HepG2 (cell line): ENCODE results near the gene VSIG2. TPM values are rescaled to one million over a fixed set of nuclear protein-coding genes. Genes with fewer than 3 reads are reported as not detected.

Source experiments
- DRAP1 ChIP-seq: IDR thresholded peaks from 2 replicates; pipeline ENCODE4 v1.6.1; 2016; ENCODE audit warnings: missing genetic modification reagents, missing compliant biosample characterization
- KLF6 ChIP-seq: IDR thresholded peaks from 2 replicates; pipeline ENCODE4 v1.8.0; 2016; ENCODE audit warnings: missing biosample characterization, missing genetic modification reagents
- MEIS2 ChIP-seq: sonication (generic); formaldehyde crosslinking; IDR thresholded peaks from 2 replicates; pipeline ENCODE4 v1.9.0; 2021; ENCODE audit warnings: mild to moderate bottlenecking, missing genetic modification reagents
- RFX1 ChIP-seq: fragments of 450-650 bp; IDR thresholded peaks from 2 replicates; pipeline ENCODE4 v1.6.1; 2017
- SMARCE1 ChIP-seq: fragments of 450-650 bp; IDR thresholded peaks from 2 replicates; pipeline ENCODE4 v1.6.1; 2017; ENCODE audit warnings: borderline replicate concordance
- SOX6 ChIP-seq, 2 experiments: fragments of 450-650 bp in 1 of 2; sonication (generic) in 1 of 2; formaldehyde crosslinking in 1 of 2; IDR thresholded peaks; 2 replicates each; pipeline versions ENCODE4 v1.4.0 to v1.6.1; 2017 to 2020; ENCODE audit warnings: antibody characterized with exemption in 1 of 2, mild to moderate bottlenecking in 1 of 2, missing genetic modification reagents in 1 of 2
- ZBTB40 ChIP-seq, 2 experiments: fragments of 450-650 bp in 1 of 2; sonication (generic) in 1 of 2; formaldehyde crosslinking in 1 of 2; IDR thresholded peaks; 2 replicates each; pipeline versions ENCODE4 v1.6.1 to v1.8.0; 2016 to 2022; ENCODE audit warnings: antibody characterized with exemption in 1 of 2, mild to moderate bottlenecking in 1 of 2, missing genetic modification reagents in 1 of 2
- ZFP37 ChIP-seq: sonication (generic); formaldehyde crosslinking; IDR thresholded peaks from 2 replicates; pipeline ENCODE4 v1.4.0; 2020; ENCODE audit warnings: missing genetic modification reagents, borderline replicate concordance
- ZNF124 ChIP-seq: sonication (generic); formaldehyde crosslinking; IDR thresholded peaks from 2 replicates; pipeline ENCODE4 v1.4.0; 2020; ENCODE audit warnings: missing genetic modification reagents
- ZNF256 ChIP-seq: sonication (generic); formaldehyde crosslinking; conservative IDR thresholded peaks from 2 replicates; pipeline ENCODE4 v1.4.0; 2020; ENCODE audit warnings: missing genetic modification reagents
- ZNF276 ChIP-seq: sonication (generic); formaldehyde crosslinking; IDR thresholded peaks from 2 replicates; pipeline ENCODE4 v1.4.0; 2020; ENCODE audit warnings: mild to moderate bottlenecking, low read depth, missing genetic modification reagents
- ZNF34 ChIP-seq: sonication (generic); formaldehyde crosslinking; IDR thresholded peaks from 2 replicates; pipeline ENCODE4 v1.4.0; 2020; ENCODE audit warnings: mild to moderate bottlenecking, missing genetic modification reagents, borderline replicate concordance
- ZNF598 ChIP-seq: sonication (generic); formaldehyde crosslinking; IDR thresholded peaks from 2 replicates; pipeline ENCODE4 v1.5.1; 2020; ENCODE audit warnings: mild to moderate bottlenecking, missing genetic modification reagents, borderline replicate concordance
- ZNF710 ChIP-seq: sonication (generic); formaldehyde crosslinking; IDR thresholded peaks from 2 replicates; pipeline ENCODE4 v1.5.0; 2020; ENCODE audit warnings: mild to moderate bottlenecking, missing genetic modification reagents, borderline replicate concordance
- ZNF788 ChIP-seq: sonication (generic); formaldehyde crosslinking; IDR thresholded peaks from 2 replicates; pipeline ENCODE4 v1.5.0; 2020; ENCODE audit warnings: mild to moderate bottlenecking, missing genetic modification reagents, borderline replicate concordance
- polyA plus RNA-seq, 8 experiments: library from polyadenylated mRNA; depleted of rRNA in 3 of 8; stranded (reverse) in 7 of 8; unstranded in 1 of 8; fragments of >200 nt; fragmentation: Illumina TruSeq in 4 of 8; extraction: Trizol in 4 of 8; gene quantifications; 2 replicates each; pipeline versions ENCODE4 v1.2.1 to v1.2.3, GENCODE V29; 2011 to 2016; ENCODE audit warnings: low read depth in 4 of 8, missing spikeins in 1 of 8, mixed read lengths in 1 of 8; ENCODE audit not compliant: insufficient read depth in 1 of 8
- total RNA-seq, 5 experiments: library from RNA; depleted of rRNA; stranded (reverse); fragments of >200 nt; fragmentation: Illumina TruSeq; extraction: Trizol; gene quantifications; 2 replicates each; pipeline ENCODE4 v1.2.3, GENCODE V29; 2016; ENCODE audit warnings: low read depth in 1 of 5

Gene VSIG2
- total and polyA plus RNA-seq, 2 of the 13 experiments (the other 11 are each of a cell fraction or from before 2014, with no cell fraction given): 0.80 to 2.7 TPM

- TF ChIP-seq DRAP1: peak; percentile 38; the same call in 1 of the 2 replicates
- no peak for TF ChIP-seq ZNF276
- peak; percentile 38; the same call in 1 of the 2 replicates for TF ChIP-seq ZNF710
- TF ChIP-seq ZNF598 (CRISPR knock-in tag): peak; percentile 76; the same call in 1 of the 2 replicates
- no peak for TF ChIP-seq ZBTB40 (IDR thresholded peaks at IDR 0.05)
- TF ChIP-seq ZBTB40 (CRISPR knock-in tag; IDR thresholded peaks at IDR 0.05): peak; percentile 82; the same call in 1 of the 2 replicates
- peak; percentile 16; the same call in 1 of the 2 replicates for TF ChIP-seq ZNF256
- 0 out of 2 replicates have a peak, but pooled peaks have one; percentile 41 for TF ChIP-seq ZFP37 (CRISPR knock-in tag)
- peak; percentile 14; the same call in 1 of the 2 replicates for TF ChIP-seq ZNF788 (CRISPR knock-in tag)
- 0 out of 2 replicates have a peak, but pooled peaks have one; percentile 29 for TF ChIP-seq KLF6 (CRISPR knock-in tag)
- no peak for TF ChIP-seq SMARCE1
- TF ChIP-seq RFX1: no peak
- 0 out of 2 replicates have a peak, but pooled peaks have one; percentile 7 for TF ChIP-seq ZNF34 (CRISPR knock-in tag)
- TF ChIP-seq ZNF124 (CRISPR knock-in tag): 0 out of 2 replicates have a peak, but pooled peaks have one; percentile 21
- TF ChIP-seq MEIS2 (CRISPR knock-in tag): peak; percentile 36; the same call in 1 of the 2 replicates
- no peak for TF ChIP-seq SOX6 (IDR thresholded peaks at IDR 0.05)
- TF ChIP-seq SOX6 (CRISPR knock-in tag; IDR thresholded peaks at IDR 0.05): peak; percentile 63
These were observed 5.3 kb downstream of the VSIG2 start (continued) for GRCh38 chr11:124746621-124747243.
